GM18909 (cell line): ENCODE measurements around the gene TICAM1.

Experiments used
- ATAC-seq: cut with Tn5 transposase; IDR thresholded peaks from one replicate; pipeline ENCODE4 v1.9.1; 2021; ENCODE audit warnings: mild to moderate bottlenecking; ENCODE audit not compliant: unreplicated experiment, poor library complexity

Gene TICAM1

DNA sequence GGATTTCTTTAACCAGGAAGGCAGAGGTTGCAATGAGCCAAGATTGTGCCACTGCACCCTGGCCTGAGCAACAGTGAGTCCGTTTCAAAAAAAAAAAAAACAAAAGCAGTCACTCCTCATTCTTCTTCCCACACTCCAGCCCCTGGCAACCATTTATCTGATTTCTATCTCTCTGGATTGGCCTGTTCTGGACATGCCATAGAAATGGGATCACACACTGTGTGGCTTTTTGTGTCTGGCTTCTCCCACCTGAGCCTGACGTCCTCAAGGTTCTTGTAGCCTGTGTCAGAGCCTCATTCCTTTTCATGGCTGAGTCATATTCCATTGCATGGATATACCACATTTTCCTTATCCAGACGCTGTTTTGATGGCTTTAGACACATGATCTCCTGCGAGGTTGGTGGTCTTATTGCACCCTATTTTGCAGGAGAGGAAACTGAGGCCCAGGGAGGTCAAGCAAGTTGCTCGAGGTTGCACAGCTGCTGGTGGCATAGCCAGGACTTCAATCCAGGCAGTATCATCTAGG, 55.8 kb downstream of the TICAM1 start:
- no peak for ATAC-seq

DNA sequence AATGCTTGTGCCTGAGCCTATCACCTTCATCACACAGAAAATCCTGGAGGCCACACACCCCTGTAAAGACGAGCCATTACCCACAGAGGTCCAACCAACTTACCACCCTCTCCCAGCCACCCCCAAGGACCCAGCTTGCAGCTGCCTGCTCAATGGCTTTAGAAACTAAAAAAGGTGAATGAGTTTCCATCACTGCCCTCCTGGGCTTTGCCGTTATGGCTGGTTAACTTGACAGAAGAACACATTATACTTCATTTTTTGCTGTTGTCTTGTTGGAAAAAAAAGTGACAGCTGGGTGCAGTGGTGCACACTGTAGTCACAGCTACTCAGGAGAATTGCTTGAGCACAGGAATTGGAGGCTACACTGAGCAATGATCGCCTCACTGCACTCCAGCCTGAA, 57.4 kb downstream of the TICAM1 start:
- ATAC-seq: no peak

DNA sequence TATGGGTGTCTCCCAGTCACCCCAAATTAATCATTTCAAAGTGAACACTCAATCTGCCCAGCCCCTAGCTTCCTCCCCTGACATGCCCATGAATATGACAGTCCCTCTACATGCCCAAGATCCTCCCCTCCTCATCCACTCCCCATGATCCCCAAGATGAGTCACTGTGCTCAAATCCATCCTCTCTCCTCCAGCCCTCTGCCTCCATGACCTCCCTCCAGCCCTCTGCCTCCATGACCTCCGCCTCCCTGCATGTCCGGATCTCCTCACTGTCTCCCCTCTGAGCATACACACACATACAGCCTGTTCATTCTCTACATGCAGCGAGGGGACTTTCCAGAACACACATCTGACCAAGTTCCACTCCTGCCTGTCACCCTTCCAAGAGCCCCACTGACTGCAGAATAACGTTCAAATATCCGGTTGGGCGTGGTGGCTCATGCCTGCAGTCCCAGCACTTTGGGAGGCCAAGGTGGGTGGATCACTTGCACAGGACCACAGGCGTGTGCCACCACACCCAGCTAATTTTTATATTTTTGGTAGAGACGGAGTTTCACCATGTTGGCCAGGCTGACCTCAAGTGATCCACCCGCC, 58.4 kb downstream of the TICAM1 start:
- ATAC-seq: no peak

DNA sequence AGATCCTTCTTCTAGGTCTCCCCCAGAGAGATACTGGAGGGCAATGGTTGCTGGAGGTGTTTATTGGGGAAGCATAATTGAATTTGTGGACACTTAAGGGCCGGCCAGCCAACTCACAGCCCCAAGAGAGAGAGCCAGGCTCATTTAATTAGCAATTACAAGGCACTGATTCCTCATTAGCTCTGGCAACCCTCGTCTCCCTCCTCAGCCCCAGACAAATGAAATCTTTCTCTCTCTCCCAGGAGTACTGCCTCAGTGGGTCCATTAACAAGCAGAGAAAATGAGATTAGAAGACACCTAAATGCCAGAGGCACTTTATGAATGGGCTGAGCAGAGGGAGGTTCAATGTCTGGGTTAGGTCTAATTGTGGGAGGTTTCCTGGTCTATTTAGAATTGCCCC, 58.9 kb downstream of the TICAM1 start:
- no peak for ATAC-seq

DNA sequence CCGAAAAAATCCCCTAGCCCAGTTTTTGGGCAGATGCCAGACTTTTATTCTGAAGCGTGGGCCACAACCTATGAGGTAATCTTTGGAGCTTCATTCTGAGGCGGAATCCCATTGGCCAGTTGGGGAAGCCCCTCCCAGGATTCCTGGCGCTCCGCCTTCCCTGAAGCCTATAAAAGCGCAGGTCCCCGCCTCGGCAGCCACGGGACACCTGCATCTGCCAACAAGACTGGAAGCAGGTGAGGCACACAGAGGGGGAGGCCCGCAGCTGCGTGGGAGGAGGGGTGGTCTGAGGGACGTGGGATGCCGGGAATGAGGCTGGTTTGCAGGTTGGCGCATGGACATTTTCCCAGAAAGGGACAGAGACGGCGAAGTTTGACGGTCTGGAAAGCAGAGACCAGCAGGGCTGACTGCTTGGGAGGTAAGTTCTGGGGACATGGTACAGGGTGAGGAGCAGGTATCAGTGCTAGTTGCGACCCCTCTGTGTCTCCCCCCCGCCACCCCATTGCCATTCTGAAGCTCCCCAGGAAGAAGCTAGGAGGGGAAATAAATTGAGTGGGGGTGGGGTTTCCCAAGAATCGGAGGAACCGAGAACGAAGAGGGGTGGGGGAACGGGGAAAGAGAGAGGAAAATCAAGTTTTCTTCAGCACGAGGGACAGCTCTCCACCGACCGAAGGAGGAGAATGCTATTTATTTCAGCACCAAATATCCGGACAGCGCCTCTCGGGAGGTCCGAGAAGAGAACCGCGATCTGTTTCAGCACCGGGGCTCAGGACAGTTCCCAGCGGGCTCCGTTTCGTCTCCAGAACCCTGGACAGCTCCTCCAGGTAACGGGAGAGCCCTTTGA, 62.4 kb downstream of the TICAM1 start:
- ATAC-seq: no peak
